COLO829 (cell line): Measurements from ENCODE around the gene DHPS.
"Not testable (repeated sequence)": the region's sequence is repeated elsewhere in the genome, so short reads cannot be mapped to it uniquely, and the experiment has no call there.

Experiments used
- DNase-seq: peaks from one replicate; pipeline ENCODE4 v3.0.0; 2012; ENCODE audit warnings: low spot score

Gene DHPS

GRCh38 chr19:12705654-12706331 is 24.1 kb upstream of the DHPS start:
- DNase-seq: no peak

- no peak for DNase-seq
Measured at GRCh38 chr19:12705169-12705568, 23.5 kb upstream of the DHPS start.

GRCh38 chr19:12703046-12703445 is 21.4 kb upstream of the DHPS start:
- peak; percentile 69 for DNase-seq

GRCh38 chr19:12701596-12702282 is 20.1 kb upstream of the DHPS start:
- no peak for DNase-seq

DNA sequence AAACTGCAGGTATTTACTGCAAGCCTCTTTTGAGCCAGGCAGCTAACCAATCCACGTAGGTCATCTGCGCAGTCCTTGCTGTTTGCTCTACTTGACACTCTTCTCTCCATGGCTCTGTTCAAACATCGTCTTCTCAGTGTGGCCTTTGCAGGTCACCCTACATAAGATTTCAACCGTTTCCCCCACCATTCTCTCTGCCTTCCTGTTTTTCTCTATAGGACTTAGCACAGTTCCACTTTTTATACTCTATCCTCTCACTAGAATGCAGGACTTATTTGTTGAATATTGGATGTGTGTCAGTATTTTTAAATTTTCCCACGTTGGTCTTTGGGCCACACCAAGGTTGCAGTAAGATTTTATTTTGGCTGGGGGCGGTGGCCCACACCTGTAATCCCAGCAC is 16.5 kb upstream of the DHPS start:
- DNase-seq: no peak

GRCh38 chr19:12697425-12697824 is 15.7 kb upstream of the DHPS start:
- not testable (repeated sequence) for DNase-seq

DNA sequence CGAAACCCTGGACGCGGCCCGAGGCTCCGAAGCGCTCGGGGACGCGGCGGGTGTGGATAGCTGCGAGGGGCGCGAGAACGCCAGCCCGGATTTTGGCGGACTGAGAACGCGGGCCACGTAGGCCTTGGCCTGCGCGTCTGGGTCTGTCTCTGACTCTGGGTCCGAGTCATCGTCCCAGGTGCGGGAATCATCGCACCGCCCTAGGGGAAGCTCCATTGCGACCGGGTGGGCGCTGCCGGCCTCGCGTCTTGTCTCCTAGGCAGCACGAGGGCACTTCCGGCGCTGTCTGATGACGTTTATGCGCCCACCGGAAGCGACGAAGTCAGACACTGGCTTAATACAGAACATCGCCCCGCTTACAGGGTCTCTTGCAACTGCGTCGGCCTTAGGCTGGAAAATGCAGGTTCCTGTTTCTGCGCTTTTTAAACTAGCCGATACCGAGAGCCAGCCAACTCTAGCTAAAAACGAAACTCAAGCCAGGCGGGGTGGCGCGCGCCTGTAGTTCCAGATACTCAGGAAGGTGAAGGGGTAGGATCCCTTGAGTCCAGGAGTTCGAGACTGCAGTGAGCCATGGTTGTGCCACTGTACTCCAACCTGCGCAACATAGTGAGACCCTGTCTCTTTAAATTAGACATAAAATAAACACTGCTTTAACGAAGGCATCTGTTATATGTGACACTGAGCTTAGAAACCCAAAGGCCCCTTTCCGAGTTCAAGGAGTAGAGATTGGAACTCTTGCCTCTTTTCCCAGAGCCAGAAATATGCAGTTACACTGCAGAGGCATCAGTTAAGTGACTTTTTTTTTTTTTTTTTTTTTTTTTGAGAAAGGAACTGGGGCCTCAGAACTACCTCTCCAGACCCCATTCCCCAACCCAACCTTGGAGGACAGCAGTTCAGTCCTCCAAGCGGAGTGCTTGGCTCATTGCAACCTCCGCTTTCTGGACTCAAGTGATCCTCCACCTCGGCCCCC is 15.0 kb upstream of the DHPS start, which contains the start of gene FBXW9:
Gene FBXW9 (minus strand): TSS at position 266 of the 970 bp plus-strand sequence. CDS start 50 bp downstream, at position 216.
- peak; percentile 92 for DNase-seq

DNA sequence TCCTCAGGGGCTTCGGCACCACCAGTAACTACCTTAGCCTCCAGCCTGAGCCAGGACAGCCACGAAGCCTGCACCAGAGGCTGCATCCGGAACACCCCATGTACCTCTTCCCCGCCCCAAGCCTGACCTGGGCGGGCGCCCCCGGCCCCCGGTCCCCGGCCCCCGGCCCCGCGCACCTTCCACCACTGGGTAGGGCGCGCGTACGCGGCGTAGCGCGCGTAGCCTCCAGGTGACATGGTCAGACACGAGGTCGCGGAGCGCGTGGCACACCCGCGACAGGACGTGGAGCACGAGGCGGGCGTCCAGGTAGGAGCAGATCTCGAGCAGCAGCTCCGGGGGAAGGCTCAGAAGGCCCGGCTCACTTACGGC is 14.3 kb upstream of the DHPS start:
- DNase-seq: no peak

GRCh38 chr19:12695514-12695913 is 13.8 kb upstream of the DHPS start:
- no peak for DNase-seq

DNA sequence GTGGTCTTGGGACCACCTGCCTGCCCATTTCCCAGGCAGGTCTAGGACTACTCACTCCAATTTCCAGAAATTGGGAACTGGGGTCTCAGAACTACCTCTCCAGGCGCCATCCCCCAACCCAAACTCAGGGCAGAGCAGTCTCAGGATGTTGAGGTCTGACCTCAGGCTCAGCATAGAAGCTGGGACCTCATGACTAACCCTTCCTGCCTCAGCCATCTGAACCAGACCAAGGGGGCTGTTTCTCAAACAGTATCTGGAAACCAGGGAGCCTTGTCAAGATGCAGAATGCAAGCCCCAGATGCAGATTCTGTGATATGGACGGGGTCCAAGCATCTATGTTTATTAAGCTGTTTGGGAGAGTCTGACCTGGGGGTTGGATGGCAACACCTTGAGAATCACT is 13.4 kb upstream of the DHPS start:
- DNase-seq: no peak

DNA sequence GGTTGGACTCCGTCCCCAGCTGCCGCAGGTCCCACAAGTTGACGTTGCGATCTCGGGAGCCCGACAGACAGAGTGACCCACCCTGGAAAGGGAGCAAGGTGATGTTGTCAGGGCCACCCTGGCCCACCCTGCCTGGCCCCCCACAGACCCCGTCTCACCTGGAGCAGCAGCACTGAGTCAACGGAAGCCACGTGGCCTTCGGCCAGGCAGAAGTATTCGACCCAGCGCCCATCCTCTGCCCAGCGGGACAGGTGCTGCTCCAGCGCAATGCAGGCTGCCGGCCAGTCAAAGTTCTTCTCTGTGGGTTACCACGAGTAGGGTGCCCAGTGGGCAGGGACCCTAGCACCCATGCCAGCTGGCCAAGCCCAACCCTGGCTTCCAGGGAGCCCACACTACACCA is 13.0 kb upstream of the DHPS start:
- DNase-seq: no peak

GRCh38 chr19:12692960-12693359 is 11.3 kb upstream of the DHPS start:
- DNase-seq: no peak

DNA sequence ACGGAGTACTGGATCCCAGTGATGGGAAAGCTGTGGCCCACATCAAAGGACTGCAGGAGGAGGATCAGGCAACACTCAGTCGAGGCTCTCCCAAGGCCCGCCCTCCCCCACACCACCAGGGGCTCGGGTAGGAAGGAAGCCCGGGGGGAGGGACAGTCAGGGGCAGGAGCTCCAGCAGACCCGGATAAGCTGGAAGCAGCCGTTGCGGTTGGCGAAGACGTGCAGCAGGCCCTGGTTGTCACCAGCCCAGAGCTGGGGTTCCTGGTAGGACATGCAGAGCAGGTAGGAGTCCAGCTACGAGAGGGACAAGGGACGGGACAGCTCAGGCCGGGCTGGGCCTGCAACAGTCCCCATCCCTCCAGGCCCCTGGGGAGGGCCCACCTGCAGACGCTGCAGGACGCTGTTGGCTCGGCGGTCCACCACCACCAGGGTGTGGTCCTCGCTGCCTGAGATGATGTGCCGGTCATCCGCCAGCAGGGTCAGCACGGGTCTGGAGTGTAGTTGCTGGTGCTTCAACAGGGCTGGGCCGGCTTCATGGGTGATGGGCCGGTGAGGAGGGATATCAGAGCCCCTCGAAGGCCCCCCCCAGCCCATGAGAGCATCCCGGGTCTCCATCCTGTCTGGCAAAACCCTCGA is 8.0 kb upstream of the DHPS start:
- no peak for DNase-seq

GRCh38 chr19:12689012-12689411 is 7.3 kb upstream of the DHPS start:
- DNase-seq: no peak

DNA sequence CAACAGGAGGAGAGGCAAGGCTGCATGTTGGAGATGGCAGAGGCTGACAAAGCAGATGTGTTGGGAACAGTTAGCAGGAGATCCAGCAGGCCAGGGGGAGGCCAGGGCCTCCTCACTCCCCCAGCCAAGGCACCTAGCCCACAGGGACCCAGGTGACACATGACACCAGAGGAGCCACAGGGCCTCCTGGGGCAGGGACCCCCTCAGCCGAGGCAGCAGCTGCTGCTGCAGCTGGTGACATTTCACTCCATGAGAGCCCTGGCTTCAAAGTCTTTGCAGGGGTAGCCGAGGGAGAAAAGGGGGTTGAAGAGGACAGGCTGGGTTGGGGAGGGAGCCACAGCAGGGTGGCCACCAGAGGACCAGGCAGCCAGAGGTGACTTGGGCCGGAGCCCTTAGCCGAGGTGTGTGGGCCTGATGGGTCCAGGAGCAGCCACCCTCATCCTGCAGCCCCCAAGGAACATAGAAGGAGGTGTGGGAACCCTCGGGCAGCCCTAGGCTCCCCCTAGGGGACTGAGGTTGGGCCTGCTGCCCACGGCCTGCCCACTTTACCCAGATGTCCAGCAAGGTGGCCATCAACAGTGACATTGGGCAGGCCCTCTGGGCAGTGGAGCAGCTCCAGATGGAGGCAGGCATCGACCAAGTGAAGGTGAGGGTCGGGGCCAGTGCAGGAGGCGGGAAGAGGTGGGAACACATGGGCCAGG is 6.0 kb upstream of the DHPS start, which contains the start of gene GNG14:
Gene GNG14 (plus strand): TSS at position 503 of the 701 bp plus-strand sequence. CDS start 51 bp downstream, at position 554.
- no peak for DNase-seq

- DNase-seq: no peak
Measured at GRCh38 chr19:12685831-12686230, 4.2 kb upstream of the DHPS start.

- no peak for DNase-seq
Measured at GRCh38 chr19:12680034-12680433, 1.6 kb downstream of the DHPS start.

GRCh38 chr19:12678039-12678438 is 3.6 kb downstream of the DHPS start:
- DNase-seq: not testable (repeated sequence)

DNA sequence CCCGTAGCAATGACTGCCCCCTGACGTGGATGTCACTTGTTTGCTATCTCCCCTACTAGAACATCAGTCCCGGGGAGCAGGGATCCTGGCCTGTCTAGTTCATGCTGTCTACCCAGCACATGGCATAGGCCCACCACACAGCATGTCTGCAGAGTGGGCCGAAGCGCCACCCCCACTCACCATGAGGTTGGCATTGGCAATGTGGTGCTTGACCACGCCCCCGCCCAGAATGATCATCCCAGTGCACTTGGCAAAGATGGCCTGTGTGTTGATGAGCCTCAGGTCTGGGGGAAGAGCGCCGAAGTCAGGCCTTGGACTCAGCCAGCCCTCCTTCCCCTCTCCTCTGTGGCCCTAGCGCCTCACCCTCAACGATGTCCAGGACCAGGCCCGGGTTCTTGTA is 4.8 kb downstream of the DHPS start:
- no peak for DNase-seq

- peak; percentile 82 for DNase-seq
Measured at GRCh38 chr19:12676384-12676792, 5.3 kb downstream of the DHPS start.

- DNase-seq: no peak
Measured at GRCh38 chr19:12675940-12676339, 5.7 kb downstream of the DHPS start.
